ENCODE data around the gene WDR31.

Gene WDR31

GRCh38 chr9:113293285-113293878 is 46.7 kb downstream of the WDR31 start:
- H3K4me3 ChIP-seq (replicated peaks in 1 of 2; ENCODE audit: low read depth in 2 of 2, low read length in 2 of 2) = no peak overlapping the region
- TF ChIP-seq, protein P1, sequence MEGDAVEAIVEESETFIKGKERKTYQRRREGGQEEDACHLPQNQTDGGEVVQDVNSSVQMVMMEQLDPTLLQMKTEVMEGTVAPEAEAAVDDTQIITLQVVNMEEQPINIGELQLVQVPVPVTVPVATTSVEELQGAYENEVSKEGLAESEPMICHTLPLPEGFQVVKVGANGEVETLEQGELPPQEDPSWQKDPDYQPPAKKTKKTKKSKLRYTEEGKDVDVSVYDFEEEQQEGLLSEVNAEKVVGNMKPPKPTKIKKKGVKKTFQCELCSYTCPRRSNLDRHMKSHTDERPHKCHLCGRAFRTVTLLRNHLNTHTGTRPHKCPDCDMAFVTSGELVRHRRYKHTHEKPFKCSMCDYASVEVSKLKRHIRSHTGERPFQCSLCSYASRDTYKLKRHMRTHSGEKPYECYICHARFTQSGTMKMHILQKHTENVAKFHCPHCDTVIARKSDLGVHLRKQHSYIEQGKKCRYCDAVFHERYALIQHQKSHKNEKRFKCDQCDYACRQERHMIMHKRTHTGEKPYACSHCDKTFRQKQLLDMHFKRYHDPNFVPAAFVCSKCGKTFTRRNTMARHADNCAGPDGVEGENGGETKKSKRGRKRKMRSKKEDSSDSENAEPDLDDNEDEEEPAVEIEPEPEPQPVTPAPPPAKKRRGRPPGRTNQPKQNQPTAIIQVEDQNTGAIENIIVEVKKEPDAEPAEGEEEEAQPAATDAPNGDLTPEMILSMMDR (IDR thresholded peaks at IDR 0.05; ENCODE audit: low read depth, low read length) = no peak
- DNase-seq (ENCODE audit: low read depth in 2 of 2) = peak in 1 of 2 donors; percentile 17

GRCh38 chr9:113290052-113290607 is 49.9 kb downstream of the WDR31 start:
- no peak overlapping the region for H3K4me3 ChIP-seq (replicated peaks in 1 of 2; ENCODE audit: low read depth in 2 of 2, low read length in 2 of 2)
- DNase-seq (ENCODE audit: low read depth in 2 of 2) = peak in 1 of 2 donors; percentile 5
- TF ChIP-seq, protein P1 (IDR thresholded peaks at IDR 0.05; ENCODE audit: low read depth, low read length) = no peak

DNA sequence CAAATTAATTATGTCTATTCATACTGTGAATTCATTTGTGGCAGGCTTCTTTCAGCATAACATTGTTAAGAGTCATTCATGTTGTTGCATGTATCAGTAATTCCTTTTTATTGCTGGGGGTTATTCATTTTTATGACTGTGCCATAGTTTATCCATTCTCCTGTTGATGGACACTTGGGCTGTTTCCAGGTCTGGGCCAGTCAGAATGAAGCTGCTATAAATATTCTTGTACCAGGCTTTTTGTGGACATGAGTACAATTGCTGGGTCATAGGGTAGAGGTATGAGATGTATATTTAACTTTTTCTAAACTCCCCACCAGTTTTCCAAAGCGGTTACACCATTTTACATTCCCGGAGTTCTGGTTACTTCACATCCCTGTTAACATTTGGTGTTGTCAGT is 51.0 kb downstream of the WDR31 start:
- TF ChIP-seq, protein P1 (IDR thresholded peaks at IDR 0.05; ENCODE audit: low read depth, low read length) = no peak
- no peak overlapping the region for H3K4me3 ChIP-seq (replicated peaks in 1 of 2; ENCODE audit: low read depth in 2 of 2, low read length in 2 of 2)
- no peak for DNase-seq (ENCODE audit: low read depth in 2 of 2)

GRCh38 chr9:113281356-113281755 is 58.7 kb downstream of the WDR31 start:
- DNase-seq (ENCODE audit: low read depth in 2 of 2) = no peak
- TF ChIP-seq, protein P1 (IDR thresholded peaks at IDR 0.05; ENCODE audit: low read depth, low read length) = no peak
- no peak overlapping the region for H3K4me3 ChIP-seq (replicated peaks in 1 of 2; ENCODE audit: low read depth in 2 of 2, low read length in 2 of 2)

- TF ChIP-seq, protein P1 (IDR thresholded peaks at IDR 0.05; ENCODE audit: low read depth, low read length) = no peak
- no peak overlapping the region for H3K4me3 ChIP-seq (replicated peaks in 1 of 2; ENCODE audit: low read depth in 2 of 2, low read length in 2 of 2)
- no peak for DNase-seq (ENCODE audit: low read depth in 2 of 2)
Observed at GRCh38 chr9:113278840-113279239, 61.2 kb downstream of the WDR31 start.

DNA sequence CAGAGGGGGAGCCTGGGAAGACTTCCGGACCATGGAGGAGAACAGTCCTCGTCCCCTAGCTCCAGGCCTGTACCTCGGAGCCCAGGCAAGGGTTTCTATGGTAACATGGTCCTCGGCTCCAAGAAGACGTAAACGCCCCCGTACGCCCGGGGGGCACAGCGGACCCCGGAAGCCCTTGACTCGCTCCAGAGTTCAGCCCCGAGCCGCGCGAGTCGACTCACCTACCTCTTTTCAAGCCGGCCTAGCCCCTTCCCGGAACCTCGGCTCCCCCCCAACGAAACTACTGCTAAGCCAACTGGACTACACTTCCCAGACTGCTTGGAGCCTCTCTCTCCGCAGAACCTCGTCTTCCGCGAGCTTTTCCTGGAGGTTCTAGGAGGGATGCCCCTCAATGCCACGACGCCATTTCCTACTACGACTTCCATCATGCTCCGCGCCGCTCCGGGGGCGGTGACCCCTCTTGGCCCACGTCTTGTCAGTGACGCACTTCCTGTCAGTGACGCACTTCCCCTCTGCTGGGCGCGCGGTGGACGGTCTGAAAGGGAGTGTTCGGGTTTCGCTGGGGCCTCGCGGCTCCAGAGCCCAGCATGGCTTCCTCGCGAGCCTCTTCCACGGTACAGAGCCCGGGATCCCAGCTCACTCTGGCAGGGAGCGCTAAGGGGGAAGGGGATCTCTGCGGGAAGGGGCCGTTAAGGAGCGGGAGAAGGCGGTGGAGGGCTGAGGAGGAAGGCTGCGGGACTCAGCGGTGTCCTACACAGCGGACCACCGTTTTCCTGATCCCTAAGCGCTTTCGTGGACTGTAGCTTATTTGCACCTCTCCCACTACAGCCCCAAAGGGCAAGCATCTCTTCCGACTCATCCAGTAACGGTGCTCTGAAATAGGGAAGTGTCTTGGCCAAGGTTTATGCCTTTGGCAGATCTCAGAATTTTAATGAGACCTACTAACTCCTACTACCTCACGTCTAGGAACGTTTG is 64.6 kb downstream of the WDR31 start, which contains the start of the genes CDC26 and PRPF4:
CDC26 (minus strand) TSS at position 416 of the 975 bp plus-strand sequence. CDS start 3,065 bp downstream, outside the sequence.
PRPF4 (plus strand) TSS at position 502 of the 975 bp plus-strand sequence; CDS start at position 588, 86 bp downstream.
- peak; percentile 99 for DNase-seq (ENCODE audit: low read depth in 2 of 2)
- H3K4me3 ChIP-seq (replicated peaks in 1 of 2; ENCODE audit: low read depth in 2 of 2, low read length in 2 of 2) = peak within 1 kb of the TSS; percentile 95 to 97
- TF ChIP-seq, protein P1 (IDR thresholded peaks at IDR 0.05; ENCODE audit: low read depth, low read length) = no peak
